ENCODE data around the gene THSD4.

The THSD4 gene

DNA sequence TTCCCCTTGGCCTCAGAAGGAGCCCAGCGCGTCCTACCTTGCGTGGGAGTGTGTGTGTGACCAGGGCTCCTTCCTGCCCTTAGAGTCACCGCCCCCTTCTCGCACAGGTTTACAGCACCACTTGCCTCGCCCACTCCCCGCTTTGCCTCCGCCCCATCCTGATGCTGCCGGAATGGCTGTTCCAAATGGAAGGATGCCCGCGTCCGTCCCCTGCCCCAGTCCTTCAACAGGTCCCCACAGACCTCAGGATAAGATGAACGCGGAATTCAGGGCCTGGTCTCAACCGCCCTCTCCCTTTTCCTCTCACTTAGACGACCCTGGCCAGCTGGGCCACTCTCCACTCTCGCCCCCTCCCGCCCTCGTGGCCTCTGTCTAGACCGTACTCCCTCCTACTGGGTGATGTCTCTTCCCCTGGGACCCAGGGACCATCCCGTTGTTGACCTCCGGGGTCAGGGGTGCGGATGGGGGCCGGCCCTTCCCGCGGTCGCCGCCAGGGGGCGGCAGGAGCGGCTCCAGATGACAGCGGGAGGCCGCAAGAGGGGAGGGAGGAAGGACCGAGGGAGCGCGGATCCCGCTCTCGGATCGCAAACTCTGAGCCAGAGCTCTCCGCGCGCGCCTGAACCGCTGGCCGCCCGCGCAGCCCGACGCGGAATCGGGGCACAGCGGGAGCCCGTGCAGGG lies at the start of gene THSD4:
THSD4 (plus strand) TSS at position 585 of the 680 bp plus-strand sequence.
- peak; percentile 26 for DNase-seq

DNA sequence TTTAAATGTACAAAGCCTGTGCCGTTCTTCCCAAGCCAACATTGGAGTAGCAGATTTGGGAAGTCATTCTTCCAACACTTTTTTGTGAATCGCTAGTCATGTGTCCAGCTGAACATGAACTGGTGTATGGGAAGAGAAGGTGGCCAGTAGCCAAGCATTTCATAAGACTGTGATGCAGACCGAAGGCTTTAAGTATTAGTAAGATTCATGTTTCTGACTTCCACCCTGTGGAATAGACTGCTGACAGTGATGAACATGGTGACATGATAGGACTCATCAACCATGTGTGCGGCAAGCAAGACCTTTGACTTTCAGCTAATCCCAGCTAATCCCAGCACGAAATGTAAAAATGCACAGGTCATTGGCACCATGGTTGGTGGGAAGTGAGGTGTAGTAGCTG lies 48.3 kb upstream of the THSD4 start:
- no peak for DNase-seq

DNA sequence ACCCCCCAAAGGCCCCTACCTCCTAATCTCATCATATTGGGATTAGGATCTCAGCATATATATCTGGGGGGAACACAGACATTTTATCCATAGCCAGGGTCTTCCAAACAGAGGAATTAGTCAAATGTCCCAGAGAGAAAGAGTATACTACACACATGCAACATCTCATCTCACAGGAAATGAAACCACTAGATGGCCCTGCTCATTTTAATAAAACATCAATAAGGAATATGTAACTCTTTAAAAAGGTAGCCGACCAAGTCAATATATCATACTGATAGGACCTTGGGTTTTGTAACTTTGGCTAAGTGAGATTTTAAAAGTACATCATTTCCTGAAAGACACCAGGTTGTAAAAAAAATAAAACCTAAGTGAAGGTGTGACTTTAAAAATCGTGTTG lies 45.6 kb upstream of the THSD4 start:
- no peak for DNase-seq

DNA sequence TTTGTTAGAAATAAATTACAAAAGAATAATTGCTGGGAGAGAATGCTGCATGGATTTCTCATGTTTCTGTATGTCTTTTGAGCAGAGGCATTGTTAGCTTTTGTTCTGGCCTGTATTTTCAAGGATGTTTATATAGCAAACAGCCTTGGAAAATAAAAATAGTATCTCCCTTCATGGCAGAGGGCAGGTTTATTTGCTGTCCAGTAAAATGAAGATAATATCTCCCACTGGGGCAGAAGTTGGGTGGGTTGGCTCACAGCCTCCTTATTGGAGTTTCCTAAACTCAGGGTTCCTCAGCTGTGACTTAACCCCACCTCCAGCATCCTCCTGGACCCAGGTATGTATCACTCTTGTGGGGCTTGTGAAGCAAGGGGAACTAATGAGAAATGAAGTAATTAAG lies 43.7 kb upstream of the THSD4 start:
- no peak for DNase-seq

DNA sequence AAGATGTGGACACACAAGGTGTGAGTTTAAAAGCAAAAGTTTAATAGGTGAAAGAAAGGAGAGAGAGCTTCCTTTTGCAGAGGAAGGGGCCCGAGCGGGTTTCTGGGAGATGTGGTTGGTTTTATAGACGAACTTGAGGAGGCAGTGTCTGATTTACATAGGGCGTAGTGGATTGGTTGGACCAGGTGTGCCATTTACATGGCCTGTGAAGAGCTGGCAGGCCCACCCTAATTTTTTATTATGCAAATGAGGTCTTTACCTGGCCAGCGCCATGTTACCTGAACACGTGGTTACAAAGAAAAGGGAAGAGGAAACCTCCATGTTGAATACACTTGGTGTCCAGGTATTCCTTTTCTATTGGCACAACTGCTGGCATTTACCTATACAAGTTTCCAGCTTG lies 42.8 kb upstream of the THSD4 start:
- no peak for DNase-seq

DNA sequence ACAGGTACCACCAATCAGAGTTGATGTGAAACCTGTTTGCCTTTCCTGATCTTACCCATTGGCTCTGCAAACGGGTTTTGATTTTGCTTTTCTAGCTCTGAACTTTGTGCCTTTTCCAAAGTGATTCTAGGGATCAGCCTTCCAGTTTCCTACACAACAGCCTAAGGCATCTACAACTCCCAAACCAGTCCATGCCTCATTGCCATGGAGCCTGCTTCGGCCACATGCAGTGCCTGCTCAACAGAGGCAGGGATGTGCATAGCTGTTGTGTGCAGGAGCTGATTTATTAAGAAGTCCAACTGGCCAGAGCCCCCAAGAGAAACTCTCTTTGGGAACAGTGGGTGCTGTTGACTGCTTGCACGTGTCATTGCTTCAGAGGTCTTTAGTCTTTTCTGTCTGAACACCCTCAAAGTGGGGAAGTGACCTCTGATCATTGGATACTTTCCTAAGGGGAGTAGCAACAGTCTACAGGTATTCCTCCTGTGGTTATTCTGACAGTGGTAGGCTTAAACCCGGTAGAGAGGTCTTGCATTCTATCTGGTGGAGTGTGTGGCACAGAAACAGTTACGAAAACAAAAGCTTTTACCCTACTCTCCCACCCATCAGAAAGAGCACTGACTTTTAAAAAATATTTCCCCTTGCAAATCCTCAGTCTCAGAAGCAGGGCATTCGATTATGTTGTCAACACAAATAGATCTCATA lies 36.6 kb upstream of the THSD4 start:
- no peak for DNase-seq

DNA sequence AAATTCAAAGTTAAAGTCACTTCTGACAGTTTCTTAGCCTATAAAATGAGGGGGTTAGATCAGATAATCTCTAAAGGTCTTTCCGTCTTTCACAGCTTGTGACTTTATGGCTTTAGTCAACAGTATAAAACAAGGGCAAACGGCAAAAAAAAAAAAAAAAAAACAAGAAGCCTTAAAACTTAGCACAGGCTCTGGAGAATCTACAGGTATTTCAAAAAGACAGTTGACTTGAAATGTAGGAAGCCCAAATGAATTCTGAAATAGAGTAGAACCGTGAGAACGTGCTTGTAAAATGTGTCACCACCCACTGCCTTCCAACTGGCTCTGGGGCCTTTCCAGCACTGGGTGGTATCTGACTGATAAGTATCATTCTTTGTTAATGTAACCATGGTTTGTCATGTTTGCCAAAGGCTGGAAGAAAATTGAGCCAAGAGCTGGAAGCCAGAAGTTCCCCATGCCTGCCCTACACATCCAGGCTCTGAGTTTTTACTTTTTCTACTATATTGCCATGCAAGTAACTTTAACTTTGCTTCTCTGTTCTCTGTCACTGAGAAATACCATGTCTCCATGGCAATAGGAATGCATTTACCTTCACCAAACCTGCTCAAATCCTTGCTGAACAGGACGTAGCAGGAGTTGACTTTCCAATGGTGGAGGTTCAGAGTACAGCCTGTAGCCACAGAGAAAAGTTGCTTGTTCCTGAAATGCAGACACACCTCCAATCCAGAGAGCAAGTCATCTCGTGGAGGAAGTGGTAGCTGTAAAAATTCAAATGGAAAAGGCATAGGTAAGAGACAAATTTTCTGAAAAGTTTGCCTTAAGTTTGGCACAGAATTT lies 35.8 kb upstream of the THSD4 start:
- no peak for DNase-seq

DNA sequence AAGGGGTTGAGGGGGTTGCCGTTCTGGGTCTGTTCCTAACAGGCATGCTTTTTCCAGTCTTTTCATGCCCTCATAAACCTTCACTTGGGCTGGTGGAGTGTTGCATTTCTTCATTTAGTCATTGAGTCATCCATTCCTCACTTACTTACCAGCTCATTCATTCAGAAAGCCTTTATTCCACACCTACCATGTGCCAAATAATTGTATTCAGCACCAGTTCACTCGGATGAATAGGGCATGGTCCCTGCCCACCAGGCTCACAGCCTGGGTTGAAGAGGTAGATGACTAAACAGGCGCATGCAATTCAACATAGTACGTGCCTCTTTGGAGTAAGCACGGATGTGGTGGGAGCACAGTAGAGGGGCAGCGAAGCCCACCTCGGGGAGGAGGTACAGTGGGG lies 35.1 kb upstream of the THSD4 start:
- DNase-seq: no peak

DNA sequence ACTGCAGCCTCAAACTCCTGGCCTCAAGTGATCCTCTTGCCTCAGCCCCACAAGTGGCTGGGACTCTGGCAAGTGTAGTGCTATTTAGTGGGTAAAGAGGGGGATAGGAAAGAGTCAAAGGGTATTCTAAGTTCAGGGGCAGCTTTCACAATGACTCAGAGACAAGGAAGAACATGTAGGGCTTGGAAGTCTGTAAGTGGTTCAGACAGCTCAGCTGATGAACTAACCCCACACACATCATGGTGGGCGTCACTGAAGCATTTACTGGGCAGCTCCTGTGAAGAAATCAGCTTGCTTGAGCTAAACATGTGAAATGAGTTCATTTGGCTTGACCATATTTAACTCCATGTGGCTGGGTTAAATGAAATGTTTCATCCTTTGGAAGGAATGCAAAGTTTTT lies 34.6 kb upstream of the THSD4 start:
- no peak for DNase-seq

DNA sequence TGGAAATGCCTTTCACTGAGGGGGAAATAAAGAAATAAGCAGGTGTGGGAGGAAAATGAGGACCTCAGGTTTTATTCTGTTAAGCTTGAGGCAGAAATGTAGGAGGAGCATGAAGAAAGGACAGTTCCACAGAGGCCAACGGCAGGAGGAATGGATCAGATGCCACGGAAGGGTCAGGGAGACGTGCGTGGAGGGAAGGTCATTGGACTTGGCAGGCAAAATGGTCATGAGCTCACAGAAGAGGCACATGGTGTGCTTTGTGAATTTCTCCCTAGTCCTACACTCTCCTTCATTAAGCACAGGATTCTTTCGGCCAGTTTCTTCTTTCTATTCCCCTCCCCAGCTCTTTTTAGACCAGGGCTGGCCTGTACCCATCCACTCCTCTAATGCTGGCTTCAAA lies 32.5 kb upstream of the THSD4 start:
- no peak for DNase-seq

DNA sequence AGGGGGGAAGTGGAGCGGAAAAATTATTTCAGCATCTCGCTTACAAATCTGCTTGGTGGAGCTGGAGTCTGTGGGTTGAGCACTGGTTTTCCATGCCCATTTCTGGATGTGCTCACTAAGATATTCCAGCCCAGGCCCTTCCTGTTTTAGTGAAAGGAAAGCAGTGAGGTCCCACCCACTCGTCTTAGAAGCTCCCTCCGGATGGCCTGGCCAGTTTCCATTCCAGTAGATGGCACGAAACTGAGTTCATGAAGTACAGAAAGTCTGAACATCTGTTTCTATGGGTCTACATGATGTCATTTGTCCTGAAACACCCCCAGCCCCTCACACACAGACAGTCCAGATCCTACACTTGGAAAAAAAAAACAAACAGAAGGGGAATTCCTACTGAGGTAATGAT lies 31.9 kb upstream of the THSD4 start:
- DNase-seq: no peak

DNA sequence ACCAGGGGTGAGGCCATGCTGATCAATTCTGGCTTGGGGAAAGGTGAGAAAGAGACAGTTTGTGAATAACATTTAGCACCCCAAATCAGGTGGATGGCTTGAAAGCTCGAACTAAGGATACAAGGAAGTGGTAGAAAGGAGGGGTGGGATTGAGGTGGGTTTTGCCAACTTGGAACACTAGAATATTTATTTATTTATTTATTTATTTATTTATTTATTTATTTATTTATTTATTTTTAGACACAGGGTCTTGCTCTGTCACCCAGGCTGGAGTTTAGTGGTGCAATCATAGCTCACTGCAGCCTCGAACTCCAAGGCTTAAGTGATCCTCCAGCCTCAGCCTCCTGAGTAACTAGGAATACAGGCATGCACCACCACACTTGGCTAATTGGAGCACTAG lies 31.0 kb upstream of the THSD4 start:
- DNase-seq: no peak

DNA sequence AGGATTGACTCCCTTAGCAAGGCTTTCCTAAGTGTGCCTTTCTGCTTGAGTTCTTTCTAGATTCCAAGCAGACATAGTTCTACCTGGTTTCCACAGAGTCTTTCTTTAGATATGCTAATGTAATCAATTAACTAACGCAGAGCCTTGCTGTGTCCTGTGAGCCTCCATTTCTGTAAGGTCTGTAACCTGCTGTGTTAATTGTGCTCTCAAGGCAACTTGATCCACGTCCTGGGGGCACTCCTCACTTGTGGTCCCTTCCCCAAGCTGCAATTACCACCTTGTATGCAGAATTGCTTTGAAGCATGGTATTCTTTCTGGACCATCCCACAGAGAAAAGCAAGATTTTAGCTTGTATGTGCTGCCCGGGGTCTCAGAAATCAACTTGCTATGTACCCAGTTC lies 29.5 kb upstream of the THSD4 start:
- DNase-seq: no peak

DNA sequence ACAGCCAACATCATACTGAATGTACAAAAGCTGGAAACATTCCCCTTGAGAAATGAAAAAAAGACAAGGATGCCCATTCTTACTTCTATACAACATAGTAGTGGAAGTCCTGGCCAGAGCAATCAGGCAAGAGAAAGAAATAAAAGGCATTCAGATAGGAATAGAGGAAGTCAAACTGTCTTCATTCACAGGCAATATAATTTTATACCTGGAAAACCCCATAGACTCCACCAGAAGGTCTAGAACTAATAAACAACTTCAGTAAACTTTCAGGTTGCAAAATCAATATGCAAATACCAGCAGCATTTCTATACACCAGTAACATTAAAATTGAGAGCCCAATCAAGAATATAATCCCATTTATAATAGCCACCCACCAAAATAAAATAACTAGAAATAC lies 27.1 kb upstream of the THSD4 start:
- DNase-seq: no peak

DNA sequence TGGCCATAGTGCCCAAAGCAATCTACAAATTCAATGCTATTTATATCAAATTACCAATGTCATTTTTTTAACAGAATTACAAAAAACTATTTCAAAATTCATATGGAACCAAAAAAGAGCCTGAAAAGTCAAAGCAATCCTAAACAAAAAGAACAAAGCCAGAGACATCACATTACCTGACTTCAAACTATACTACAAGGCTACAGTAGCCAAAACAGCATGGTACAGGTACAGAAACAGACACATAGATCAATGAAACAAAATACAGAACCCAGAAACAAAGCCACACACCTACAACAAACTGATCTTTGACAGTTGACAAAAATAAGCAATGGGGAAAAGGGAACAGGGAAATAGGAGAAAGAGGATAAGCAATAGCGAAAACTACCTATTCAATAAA lies 26.6 kb upstream of the THSD4 start:
- DNase-seq: no peak

DNA sequence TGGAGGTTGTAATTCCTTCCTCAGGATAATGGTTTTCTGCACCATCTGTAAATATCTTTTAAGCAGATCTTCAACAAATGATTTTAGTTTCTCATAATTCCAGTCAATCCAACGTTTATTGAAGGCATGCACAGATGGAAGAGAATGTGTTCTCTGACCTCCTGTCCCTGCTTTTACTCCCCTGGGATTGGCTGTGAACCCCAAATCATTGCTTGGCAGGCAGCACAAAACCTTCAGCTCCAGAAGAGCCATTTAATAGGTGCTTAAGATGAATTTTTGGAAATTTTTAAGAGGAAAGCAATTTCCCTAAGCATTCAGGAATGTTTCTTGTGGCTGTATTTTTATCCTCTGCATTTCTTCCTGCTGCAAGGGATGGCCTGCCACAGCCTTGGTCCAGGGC lies 25.5 kb upstream of the THSD4 start:
- no peak for DNase-seq

DNA sequence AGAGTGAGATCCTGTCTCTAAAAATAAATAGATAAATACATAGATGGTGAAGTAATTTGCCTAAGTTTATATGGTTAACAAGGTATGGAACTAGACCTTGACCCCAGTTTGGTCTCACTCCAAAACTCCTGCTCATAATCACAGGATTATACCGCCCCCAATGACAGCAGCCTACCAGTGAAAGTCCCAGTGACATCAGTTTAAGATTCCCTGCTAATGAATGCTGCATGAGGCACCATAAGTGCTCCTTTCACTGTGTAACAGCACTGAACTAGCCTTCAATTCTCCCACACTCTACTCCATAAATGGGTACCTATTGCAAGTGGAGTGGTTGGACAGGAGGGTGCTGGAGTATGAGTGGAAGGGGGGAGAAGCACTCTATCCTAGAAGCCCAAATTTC lies 23.7 kb upstream of the THSD4 start:
- no peak for DNase-seq

DNA sequence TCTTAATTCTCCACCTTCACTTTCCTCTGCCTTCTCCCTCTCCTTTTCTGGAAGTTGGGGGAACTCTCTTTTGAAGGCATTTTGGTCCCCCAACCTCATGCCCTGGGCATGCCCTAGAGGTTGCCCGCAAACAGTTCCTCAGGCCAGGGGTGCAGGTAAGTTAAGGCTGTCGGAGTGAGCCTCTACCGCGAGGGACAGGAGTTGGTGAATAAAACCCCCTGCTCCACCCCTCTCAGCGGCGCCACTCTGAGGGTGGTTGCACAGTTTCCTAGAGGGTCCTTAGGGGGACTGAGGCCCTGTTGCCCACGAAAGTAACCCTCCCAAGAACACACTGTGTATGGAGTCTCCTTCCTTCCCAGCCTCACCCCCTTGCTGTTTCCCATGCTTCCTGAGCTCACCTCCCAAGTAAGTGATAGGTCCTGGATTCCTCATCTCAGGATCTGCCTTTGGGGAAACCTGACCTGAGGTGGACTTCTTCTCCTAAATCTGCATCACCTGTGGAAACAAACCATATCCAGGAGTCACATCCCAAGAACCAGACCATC lies 23.1 kb upstream of the THSD4 start:
- no peak for DNase-seq

DNA sequence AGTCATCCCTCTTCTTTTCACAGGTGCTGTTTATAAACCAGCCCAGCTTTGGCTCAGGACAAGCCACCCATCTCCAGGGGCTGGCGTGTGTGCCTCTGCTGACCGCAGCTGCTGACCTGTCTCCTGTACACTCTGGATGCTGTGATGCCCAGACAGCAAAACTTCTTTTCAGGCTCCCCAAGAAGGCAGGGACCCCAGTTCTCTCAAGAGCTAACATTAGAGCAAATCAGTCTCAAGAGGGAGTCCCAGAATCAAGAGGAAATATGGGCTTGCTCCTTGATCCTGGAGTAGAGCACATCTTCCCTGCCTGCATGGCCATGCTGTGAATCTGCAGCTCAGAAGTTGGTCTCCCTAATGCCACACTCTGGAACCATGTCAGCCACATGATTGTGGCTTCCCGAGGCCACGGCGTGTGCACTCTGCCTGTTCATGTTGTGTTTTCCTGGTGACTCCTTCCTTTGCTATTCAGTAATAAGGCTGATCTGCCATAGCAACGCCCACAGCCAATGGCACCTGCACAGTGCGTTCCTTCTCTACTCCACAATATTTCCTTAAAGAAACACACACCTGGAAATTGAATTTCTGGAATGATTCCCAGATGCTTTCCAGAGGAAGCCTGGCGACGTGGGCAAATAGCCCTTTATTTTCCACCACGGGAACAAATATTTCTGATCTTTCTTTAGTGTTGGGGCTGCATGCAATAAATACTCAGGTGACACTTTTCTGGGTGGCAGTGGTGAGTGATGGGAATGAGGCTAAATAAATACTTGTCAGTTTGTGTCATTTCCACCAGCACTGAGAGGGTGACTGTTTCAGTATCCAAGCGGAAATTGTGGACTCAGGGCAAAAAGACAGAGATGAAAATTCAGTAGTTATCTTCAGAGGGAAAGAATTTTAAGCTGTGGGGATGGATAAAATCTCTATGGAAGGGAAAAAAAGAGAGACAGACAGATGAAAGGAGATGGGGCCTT lies 21.9 kb upstream of the THSD4 start:
- DNase-seq: peak; percentile 33

DNA sequence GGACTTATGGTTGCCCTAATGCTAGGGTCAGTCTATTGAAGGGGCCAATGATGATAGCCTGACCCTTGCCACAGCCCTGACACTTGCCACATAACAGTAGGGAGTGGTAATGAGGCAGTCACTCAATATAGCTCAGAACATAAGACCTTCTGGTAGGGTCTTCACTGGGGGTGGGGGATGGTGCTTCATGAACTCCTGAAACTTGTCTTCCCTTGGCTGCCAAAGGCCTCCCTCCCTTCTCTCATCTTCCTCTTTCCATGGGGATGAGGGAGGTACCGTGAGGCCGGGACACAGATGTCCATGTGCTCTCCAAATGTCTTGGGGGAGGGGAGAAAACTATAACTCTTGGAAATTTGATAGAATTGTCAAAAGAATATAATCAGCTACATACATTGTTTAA lies 21.1 kb upstream of the THSD4 start:
- DNase-seq: no peak

DNA sequence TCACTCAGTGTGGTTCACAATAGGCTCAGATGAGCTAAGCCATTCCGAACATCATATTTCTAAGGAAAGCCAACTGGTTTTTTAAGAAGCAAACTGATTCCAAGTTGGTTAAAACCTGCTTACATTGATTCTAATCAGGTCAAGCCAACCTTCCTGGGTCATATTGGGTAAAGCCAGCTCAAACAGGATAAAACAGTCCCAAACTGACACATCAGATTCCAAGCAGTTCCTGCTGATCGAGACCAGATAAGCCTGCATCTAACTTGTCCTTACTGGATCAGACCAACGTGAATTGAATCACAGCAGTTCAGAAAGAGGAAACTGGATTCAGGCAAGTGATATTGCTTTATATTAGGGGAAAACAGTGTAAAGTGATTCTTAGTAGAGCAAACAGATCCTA lies 18.6 kb upstream of the THSD4 start:
- no peak for DNase-seq

DNA sequence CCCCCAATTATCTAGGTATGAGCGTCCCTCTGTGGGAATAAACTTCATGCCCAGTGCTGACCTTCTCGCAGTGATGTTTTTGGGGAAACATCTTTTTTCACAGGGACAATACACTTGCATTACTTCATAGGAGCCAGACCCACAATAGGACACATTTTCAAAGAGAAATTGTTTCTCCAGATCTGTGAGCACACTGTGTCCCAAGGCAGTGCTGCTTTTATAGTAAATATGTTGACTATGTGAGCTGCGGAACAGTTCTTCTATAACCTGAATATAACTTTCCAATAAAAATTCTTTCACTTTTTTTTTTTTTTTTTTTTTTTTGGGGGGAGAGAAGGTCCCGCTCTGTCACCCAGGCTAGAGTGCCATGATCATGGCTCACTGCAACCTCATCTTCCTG lies 17.4 kb upstream of the THSD4 start:
- DNase-seq: no peak

DNA sequence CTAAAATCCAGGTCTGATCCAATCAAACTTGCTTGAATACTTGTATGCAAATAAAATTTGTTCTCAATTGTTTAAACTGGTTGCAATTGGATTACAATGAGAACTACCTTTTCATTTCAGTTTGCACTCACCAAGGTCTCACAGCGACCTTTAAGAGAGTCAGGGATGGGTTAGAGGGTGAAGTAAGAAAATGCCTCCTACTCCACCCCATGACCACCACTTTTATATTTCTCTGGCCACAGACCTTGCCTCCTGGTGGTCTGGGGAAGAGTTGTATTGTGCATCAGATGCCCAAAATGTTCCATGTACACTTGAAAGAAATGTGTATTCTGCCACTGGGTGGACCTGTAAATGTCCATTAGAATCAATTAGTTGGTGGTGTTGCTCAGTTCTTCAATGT lies 16.4 kb upstream of the THSD4 start:
- no peak for DNase-seq
